K562 (cell line): ENCODE measurements around the gene NDFIP2. TPM values are rescaled to one million over a fixed set of nuclear protein-coding genes. Genes with fewer than 3 reads are reported as not detected.

ENCODE experiments used
- BMI1 ChIP-seq: fragments of 150-350 bp; IDR thresholded peaks from 2 replicates; pipeline ENCODE4 v1.6.1; 2014; ENCODE audit warnings: low read length
- DLX4 ChIP-seq: fragments of 250-450 bp; sonication (Bioruptor Pico); IDR thresholded peaks from 2 replicates; pipeline ENCODE4 v1.6.1; 2021; ENCODE audit warnings: mild to moderate bottlenecking
- TAF15 ChIP-seq: fragments of 200-400 bp; formaldehyde crosslinking; IDR thresholded peaks from 2 replicates; pipeline ENCODE4 v1.6.1; 2017; ENCODE audit warnings: mild to moderate bottlenecking, low read depth, low read length, moderate library complexity
- TRIM24 ChIP-seq, 2 experiments: fragments of 450-650 bp; IDR thresholded peaks; 2 replicates each; pipeline ENCODE4 v1.6.1; 2016
- ZNF407 ChIP-seq: fragments of 450-650 bp; IDR thresholded peaks from 2 replicates; pipeline ENCODE4 v1.6.1; 2016; ENCODE audit warnings: low read depth
- polyA plus RNA-seq, 8 experiments: library from polyadenylated mRNA; depleted of rRNA in 4 of 8; stranded (reverse) in 5 of 8; unstranded in 3 of 8; fragments of >200 nt; fragmentation: Nextera tagmentation in 2 of 8; fragmentation: Illumina TruSeq in 1 of 8; extraction: Ambion mirVana in 2 of 8; extraction: Trizol in 1 of 8; gene quantifications; 2 replicates each; pipeline versions ENCODE4 v1.2.1 to v1.2.3, GENCODE V29; 2011 to 2014; ENCODE audit warnings: inconsistent platforms in 1 of 8, missing spikeins in 1 of 8
- total RNA-seq, 7 experiments: library from RNA; depleted of rRNA in 6 of 7; stranded (reverse); fragments of >200 nt in 6 of 7; fragmentation: Illumina TruSeq in 2 of 7; extraction: Trizol in 2 of 7; gene quantifications; 2 replicates each; pipeline versions ENCODE4 v1.2.1 to v1.2.3, GENCODE V29; 2011 to 2021; ENCODE audit warnings: low replicate concordance in 1 of 7

The NDFIP2 gene
- total and polyA plus RNA-seq, 9 of the 15 experiments (the other 6 are each of a cell fraction or from before 2014, with no cell fraction given), result 13.4 to 54.4 (median 27.8) TPM

GRCh38 chr13:79439275-79439674 lies 41.7 kb upstream of the NDFIP2 start (continued):
- no peak for TF ChIP-seq ZNF407
- TF ChIP-seq TRIM24 (IDR thresholded peaks at IDR 0.05), result no peak
- TF ChIP-seq TAF15, result no peak
- no peak for TF ChIP-seq DLX4 (CRISPR knock-in tag)
- TF ChIP-seq BMI1, result no peak
